ENCODE results near the gene ANKRD66. TPM values are rescaled to one million over a fixed set of nuclear protein-coding genes. Genes with fewer than 3 reads are reported as not detected.

ANKRD66 gene
- not detected for total RNA-seq

DNA sequence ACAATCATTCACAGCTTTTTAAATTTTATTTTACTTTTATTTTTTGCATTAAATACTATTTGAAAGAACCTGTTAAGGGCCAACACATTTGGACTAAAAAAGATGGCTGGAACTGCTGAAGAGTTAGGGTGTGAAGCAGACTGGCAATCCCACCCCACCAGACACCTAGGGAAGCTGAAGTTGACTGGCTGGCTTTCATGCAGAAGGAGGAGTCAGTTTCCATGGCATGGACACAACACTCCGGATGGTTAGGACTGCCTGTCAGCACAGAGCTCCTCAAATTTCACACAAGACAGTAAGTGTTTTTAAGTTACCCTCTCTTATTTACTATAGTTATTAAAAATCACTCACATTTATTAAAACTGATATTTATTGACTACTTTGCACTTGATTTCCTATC lies at the start of gene ANKRD66:
Gene ANKRD66 (plus strand): TSS at position 238 of the 400 bp plus-strand sequence. CDS start 5,016 bp downstream, outside the sequence.
- no peak for DNase-seq (ENCODE audit: extremely low spot score in 2 of 2)
- no peaks in the 10 kb centered on the region for H3K9me3 ChIP-seq
- TF ChIP-seq POLR2A (IDR thresholded peaks at IDR 0.05) (no peak), POLR2AphosphoS5 (IDR thresholded peaks at IDR 0.05; ENCODE audit: insufficient read depth in 1 of 2, low read depth in 1 of 2) (no peak)
- TF ChIP-seq, protein P1, sequence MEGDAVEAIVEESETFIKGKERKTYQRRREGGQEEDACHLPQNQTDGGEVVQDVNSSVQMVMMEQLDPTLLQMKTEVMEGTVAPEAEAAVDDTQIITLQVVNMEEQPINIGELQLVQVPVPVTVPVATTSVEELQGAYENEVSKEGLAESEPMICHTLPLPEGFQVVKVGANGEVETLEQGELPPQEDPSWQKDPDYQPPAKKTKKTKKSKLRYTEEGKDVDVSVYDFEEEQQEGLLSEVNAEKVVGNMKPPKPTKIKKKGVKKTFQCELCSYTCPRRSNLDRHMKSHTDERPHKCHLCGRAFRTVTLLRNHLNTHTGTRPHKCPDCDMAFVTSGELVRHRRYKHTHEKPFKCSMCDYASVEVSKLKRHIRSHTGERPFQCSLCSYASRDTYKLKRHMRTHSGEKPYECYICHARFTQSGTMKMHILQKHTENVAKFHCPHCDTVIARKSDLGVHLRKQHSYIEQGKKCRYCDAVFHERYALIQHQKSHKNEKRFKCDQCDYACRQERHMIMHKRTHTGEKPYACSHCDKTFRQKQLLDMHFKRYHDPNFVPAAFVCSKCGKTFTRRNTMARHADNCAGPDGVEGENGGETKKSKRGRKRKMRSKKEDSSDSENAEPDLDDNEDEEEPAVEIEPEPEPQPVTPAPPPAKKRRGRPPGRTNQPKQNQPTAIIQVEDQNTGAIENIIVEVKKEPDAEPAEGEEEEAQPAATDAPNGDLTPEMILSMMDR (IDR thresholded peaks at IDR 0.05) = no peak
- no peaks in the 10 kb centered on the region for H3K4me1 ChIP-seq
- H3K27me3 ChIP-seq = no peaks in the 10 kb centered on the region
- intact Hi-C loops (cut with DNase I) = no loop called here
- H3K27ac ChIP-seq = no peak within 1 kb of the TSS
- no peak within 1 kb of the TSS for H3K4me3 ChIP-seq
- no peaks in the 10 kb centered on the region for H3K36me3 ChIP-seq

DNA sequence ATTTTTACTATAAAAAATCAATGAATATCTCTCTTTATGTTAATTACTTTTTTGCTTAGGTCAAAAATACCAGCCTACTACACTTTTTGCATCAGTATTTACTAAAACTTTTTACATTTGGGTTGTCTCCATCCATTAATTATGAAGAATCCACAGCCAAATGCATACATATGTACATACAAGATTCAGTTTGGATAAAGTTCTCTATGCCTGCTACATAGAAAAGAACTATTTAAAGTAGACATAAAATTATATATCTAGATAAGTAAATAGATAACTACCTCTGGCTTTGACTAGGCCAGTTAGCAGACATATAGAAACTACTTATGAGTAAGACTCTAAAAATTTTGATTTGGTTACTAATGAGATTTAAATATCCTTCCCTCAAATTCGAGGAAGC lies 46.8 kb upstream of the ANKRD66 start:
- H3K9me3 ChIP-seq = no peaks in the 10 kb centered on the region
- DNase-seq (ENCODE audit: extremely low spot score in 2 of 2) = no peak
- H3K4me1 ChIP-seq = no peaks in the 10 kb centered on the region
- TF ChIP-seq POLR2A (IDR thresholded peaks at IDR 0.05) = no peak
- TF ChIP-seq, protein P1 (IDR thresholded peaks at IDR 0.05) = no peak
- no peak for TF ChIP-seq POLR2AphosphoS5 (IDR thresholded peaks at IDR 0.05; ENCODE audit: insufficient read depth in 1 of 2, low read depth in 1 of 2)
- no peak overlapping the region for H3K4me3 ChIP-seq
- intact Hi-C loops (cut with DNase I) = no loop called here
- no peaks in the 10 kb centered on the region for H3K36me3 ChIP-seq
- H3K27ac ChIP-seq = no peak overlapping the region
- no peaks in the 10 kb centered on the region for H3K27me3 ChIP-seq

- TF ChIP-seq POLR2A (IDR thresholded peaks at IDR 0.05) (no peak), POLR2AphosphoS5 (IDR thresholded peaks at IDR 0.05; ENCODE audit: insufficient read depth in 1 of 2, low read depth in 1 of 2) (no peak)
- TF ChIP-seq, protein P1 (IDR thresholded peaks at IDR 0.05) = no peak
- Histone ChIP-seq H3K4me3 (no peak overlapping the region), H3K9me3 (no peaks in the 10 kb centered on the region), H3K27me3 (no peaks in the 10 kb centered on the region), H3K36me3 (no peaks in the 10 kb centered on the region), H3K4me1 (no peaks in the 10 kb centered on the region), H3K27ac (no peak overlapping the region)
- no peak for DNase-seq (ENCODE audit: extremely low spot score in 2 of 2)
- intact Hi-C loops (cut with DNase I) = no loop called here
These were observed 42.2 kb upstream of the ANKRD66 start for GRCh38 chr6:46704562-46704961.

DNA sequence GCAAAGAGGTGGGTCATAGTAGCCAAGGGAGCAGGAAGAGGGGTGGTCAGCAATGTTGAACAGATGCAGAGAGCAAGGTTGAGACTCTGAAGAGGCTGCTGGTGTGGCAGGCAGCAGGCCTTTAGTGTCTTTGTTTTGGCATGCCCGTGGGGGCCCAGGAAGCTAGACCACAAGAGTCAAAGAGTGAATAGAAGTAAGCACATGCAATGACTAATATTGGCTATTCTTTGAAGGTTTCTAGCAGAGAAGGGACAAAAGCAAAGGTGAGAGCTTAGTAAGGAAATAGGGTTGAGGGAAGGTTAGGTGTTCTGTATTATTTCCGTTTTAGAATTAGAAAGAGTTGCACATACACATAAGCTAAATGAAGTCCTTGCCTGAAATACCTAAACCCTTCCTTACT lies 40.3 kb upstream of the ANKRD66 start:
- Histone ChIP-seq H3K27me3 (no peaks in the 10 kb centered on the region), H3K4me3 (no peak overlapping the region), H3K27ac (no peak overlapping the region), H3K4me1 (no peaks in the 10 kb centered on the region), H3K9me3 (no peaks in the 10 kb centered on the region), H3K36me3 (no peaks in the 10 kb centered on the region)
- intact Hi-C loops (cut with DNase I) = no loop called here
- no peak for TF ChIP-seq POLR2A (IDR thresholded peaks at IDR 0.05)
- TF ChIP-seq POLR2AphosphoS5 (IDR thresholded peaks at IDR 0.05; ENCODE audit: insufficient read depth in 1 of 2, low read depth in 1 of 2) = no peak
- DNase-seq (ENCODE audit: extremely low spot score in 2 of 2) = no peak

DNA sequence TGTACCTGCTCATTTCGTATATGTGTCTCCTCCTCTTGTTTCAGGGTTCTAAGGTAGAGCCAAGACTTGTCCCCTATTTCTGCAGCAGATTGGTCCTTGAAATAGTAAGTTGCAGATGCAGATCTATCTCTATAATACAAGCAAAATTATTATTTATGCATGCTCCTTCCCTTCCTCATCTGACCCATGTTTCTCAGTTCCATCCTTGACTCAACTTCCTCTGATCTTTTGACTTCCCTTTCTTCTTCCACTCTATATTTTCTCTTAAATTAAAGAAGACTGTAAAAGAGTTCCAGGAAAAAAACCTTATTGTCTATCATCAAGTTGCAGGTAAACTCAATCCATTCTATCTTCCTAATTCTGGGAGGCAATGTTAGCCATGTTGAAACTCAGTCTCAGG lies 35.2 kb upstream of the ANKRD66 start:
- H3K9me3 ChIP-seq = no peaks in the 10 kb centered on the region
- intact Hi-C loops (cut with DNase I) = no loop called here
- no peaks in the 10 kb centered on the region for H3K4me1 ChIP-seq
- DNase-seq (ENCODE audit: extremely low spot score in 2 of 2) = no peak
- H3K27ac ChIP-seq = no peak overlapping the region
- TF ChIP-seq POLR2AphosphoS5 (IDR thresholded peaks at IDR 0.05; ENCODE audit: insufficient read depth in 1 of 2, low read depth in 1 of 2) (no peak), POLR2A (IDR thresholded peaks at IDR 0.05) (no peak)
- H3K27me3 ChIP-seq = no peaks in the 10 kb centered on the region
- H3K4me3 ChIP-seq = no peak overlapping the region
- no peaks in the 10 kb centered on the region for H3K36me3 ChIP-seq

GRCh38 chr6:46715141-46715540 lies 31.6 kb upstream of the ANKRD66 start:
- no peak overlapping the region for H3K4me3 ChIP-seq
- intact Hi-C loops (cut with DNase I) = no loop called here
- no peaks in the 10 kb centered on the region for H3K27me3 ChIP-seq
- H3K9me3 ChIP-seq = no peaks in the 10 kb centered on the region
- no peaks in the 10 kb centered on the region for H3K36me3 ChIP-seq
- no peak overlapping the region for H3K27ac ChIP-seq
- no peak for DNase-seq (ENCODE audit: extremely low spot score in 2 of 2)
- TF ChIP-seq POLR2AphosphoS5 (IDR thresholded peaks at IDR 0.05; ENCODE audit: insufficient read depth in 1 of 2, low read depth in 1 of 2) (no peak), POLR2A (IDR thresholded peaks at IDR 0.05) (no peak)
- TF ChIP-seq, protein P1 (IDR thresholded peaks at IDR 0.05) = no peak
- no peaks in the 10 kb centered on the region for H3K4me1 ChIP-seq
